Tibial artery (tissue), 4 donors: ENCODE measurements around the gene IPP.
"Not testable (repeated sequence)": the region's sequence is repeated elsewhere in the genome, so short reads cannot be mapped to it uniquely, and the experiment has no call there.

Experiments used
- DNase-seq, 2 donors: peaks; one replicate each; pipeline ENCODE4 v3.0.0-alpha.2; 2019
- H3K27ac ChIP-seq, 2 donors: fragments of 200-600 bp; sonication (generic) in 1 of 2; 1 replicate in 1 of 2; 2 replicates in 1 of 2; pipeline ENCODE4 v1.5.1; 2018 to 2019; ENCODE audit warnings: mild to moderate bottlenecking in 1 of 2
- H3K27me3 ChIP-seq, 2 donors: fragments of 200-600 bp; sonication (generic) in 1 of 2; one replicate each; pipeline versions ENCODE4 v1.5.1 to v1.6.0; 2016 to 2019
- H3K36me3 ChIP-seq, 3 donors: fragments of 200-600 bp; sonication (generic) in 2 of 3; one replicate each; pipeline ENCODE4 v1.5.1; 2016 to 2019; ENCODE audit warnings: mild to moderate bottlenecking in 2 of 3
- H3K4me1 ChIP-seq, 4 donors: fragments of 200-600 bp; sonication (generic) in 2 of 4; 1 replicate in 3 of 4; 2 replicates in 1 of 4; pipeline ENCODE4 v1.5.1; 2016 to 2019
- H3K4me3 ChIP-seq, 2 donors: fragments of 200-600 bp; sonication (generic) in 1 of 2; 1 replicate in 1 of 2; 2 replicates in 1 of 2; pipeline ENCODE4 v1.5.1; 2018 to 2019; ENCODE audit warnings: mild to moderate bottlenecking in 2 of 2
- H3K9me3 ChIP-seq, 3 donors: fragments of 200-600 bp; sonication (generic) in 1 of 3; one replicate each; pipeline ENCODE4 v1.5.1; 2016 to 2019
- intact Hi-C: fragments of 100-400 bp; cut with DNase I; formaldehyde crosslinking; loops from one replicate; pipeline ENCODE4 v1.15.0; 2023; ENCODE audit warnings: low total_unique reads
- TF ChIP-seq, protein P1 (sequence below), 2 experiments: fragments of 200-600 bp in 1 of 2; fragments of 450-650 bp in 1 of 2; IDR thresholded peaks; one replicate each; pipeline ENCODE4 v1.5.1; 2017 to 2019; ENCODE audit warnings: antibody characterized with exemption in 2 of 2, mild to moderate bottlenecking in 1 of 2, moderate library complexity in 1 of 2

The IPP gene

GRCh38 chr1:45678489-45678888, 72.0 kb downstream of the IPP start:
- no peak for DNase-seq
- no peaks in the 10 kb centered on the region for H3K27me3 ChIP-seq
- no peaks in the 10 kb centered on the region for H3K36me3 ChIP-seq
- TF ChIP-seq, protein P1, sequence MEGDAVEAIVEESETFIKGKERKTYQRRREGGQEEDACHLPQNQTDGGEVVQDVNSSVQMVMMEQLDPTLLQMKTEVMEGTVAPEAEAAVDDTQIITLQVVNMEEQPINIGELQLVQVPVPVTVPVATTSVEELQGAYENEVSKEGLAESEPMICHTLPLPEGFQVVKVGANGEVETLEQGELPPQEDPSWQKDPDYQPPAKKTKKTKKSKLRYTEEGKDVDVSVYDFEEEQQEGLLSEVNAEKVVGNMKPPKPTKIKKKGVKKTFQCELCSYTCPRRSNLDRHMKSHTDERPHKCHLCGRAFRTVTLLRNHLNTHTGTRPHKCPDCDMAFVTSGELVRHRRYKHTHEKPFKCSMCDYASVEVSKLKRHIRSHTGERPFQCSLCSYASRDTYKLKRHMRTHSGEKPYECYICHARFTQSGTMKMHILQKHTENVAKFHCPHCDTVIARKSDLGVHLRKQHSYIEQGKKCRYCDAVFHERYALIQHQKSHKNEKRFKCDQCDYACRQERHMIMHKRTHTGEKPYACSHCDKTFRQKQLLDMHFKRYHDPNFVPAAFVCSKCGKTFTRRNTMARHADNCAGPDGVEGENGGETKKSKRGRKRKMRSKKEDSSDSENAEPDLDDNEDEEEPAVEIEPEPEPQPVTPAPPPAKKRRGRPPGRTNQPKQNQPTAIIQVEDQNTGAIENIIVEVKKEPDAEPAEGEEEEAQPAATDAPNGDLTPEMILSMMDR (IDR thresholded peaks at IDR 0.05): no peak
- H3K4me3 ChIP-seq: no peak overlapping the region
- intact Hi-C loops: no loop called here
- no peaks in the 10 kb centered on the region for H3K9me3 ChIP-seq
- peaks cover 0 to 97% (median 59%) of the 10 kb centered on the region in 4 donors for H3K4me1 ChIP-seq
- peak overlapping the region; percentile 42 to 50 for H3K27ac ChIP-seq

DNA sequence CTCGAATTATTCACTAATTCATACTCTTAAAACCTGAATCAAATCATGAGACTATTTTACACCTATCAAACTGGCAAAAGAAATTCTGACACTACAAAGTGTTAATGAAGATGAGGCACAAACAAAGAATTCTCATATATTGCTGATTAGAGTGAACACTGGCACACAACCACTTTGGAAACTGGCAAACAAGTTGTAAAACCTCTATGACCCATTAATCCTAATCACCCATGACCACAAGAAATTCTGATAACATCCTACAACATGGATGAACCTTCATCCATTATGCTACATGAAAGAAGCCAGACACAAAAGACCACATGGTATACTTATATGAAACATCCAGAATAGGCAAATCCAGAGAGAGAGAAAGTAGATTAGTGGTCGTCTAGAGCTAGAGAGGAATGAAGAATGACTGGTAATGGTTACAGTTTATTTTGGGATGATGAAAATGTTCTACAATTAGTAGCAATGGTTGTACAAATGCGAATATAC, 72.7 kb downstream of the IPP start:
- H3K9me3 ChIP-seq: no peaks in the 10 kb centered on the region
- H3K27ac ChIP-seq: peak overlapping the region in 1 of 2 donors; percentile 50
- no peaks in the 10 kb centered on the region for H3K27me3 ChIP-seq
- no peak for DNase-seq
- intact Hi-C loops: no loop called here
- no peak overlapping the region for H3K4me3 ChIP-seq
- TF ChIP-seq, protein P1 (IDR thresholded peaks at IDR 0.05): no peak
- H3K36me3 ChIP-seq: no peaks in the 10 kb centered on the region
- H3K4me1 ChIP-seq: peaks cover 0 to 97% (median 60%) of the 10 kb centered on the region in 4 donors

- DNase-seq, intact Hi-C loops, H3K27me3 ChIP-seq, H3K4me3 ChIP-seq, H3K36me3 ChIP-seq, H3K9me3 ChIP-seq: not testable (repeated sequence)
- peak overlapping the region in 1 of 2 donors; percentile 6 for H3K27ac ChIP-seq
- peaks cover 0 to 96% (median 52%) of the 10 kb centered on the region in 4 donors for H3K4me1 ChIP-seq
Measured at GRCh38 chr1:45676553-45676952, 73.9 kb downstream of the IPP start.

DNA sequence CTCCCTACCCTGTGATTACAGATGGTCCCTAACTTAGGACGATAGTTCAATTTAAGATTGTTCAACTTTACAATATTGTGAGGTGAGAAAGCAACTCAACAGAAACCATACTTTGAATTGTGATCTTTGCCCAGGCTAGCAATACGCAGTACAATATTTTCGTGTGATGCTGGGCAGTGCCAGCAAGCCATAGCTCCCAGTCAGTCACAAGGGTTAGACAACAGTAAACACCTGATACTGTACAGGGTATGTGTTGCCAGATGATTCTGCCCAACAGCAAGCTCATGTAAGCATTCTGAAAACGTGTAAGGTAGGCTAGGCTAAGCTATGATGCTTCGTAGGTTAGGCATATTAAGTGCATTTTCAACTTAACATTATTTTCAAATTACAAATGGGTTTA, 76.0 kb downstream of the IPP start:
- Histone ChIP-seq H3K36me3 (no peaks in the 10 kb centered on the region), H3K4me3 (no peak overlapping the region), H3K4me1 (peaks cover 0 to 96% (median 47%) of the 10 kb centered on the region in 4 donors), H3K27me3 (no peaks in the 10 kb centered on the region), H3K9me3 (no peaks in the 10 kb centered on the region), H3K27ac (no peak overlapping the region)
- intact Hi-C loops: no loop called here
- TF ChIP-seq, protein P1 (IDR thresholded peaks at IDR 0.05): no peak
- DNase-seq: no peak

DNA sequence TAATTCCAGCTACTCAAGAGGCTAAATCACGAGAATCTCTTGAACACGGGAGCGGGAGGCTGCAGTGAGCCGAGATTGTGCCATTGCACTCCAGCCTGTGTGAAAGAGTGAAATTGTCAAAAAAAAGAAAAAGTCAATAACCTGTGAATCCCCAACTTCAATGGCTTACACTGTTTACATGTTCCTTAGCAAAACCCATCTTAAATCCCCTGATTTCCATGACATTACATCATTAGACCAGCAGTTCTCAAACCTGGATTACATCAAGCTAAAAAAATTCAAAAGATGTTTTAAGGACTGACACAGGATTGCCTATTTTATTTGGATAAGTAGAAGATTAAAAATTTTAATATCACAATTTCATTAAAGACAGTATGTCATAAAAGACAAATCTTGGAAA, 76.5 kb downstream of the IPP start:
- no peak for DNase-seq
- no peaks in the 10 kb centered on the region for H3K36me3 ChIP-seq
- no peak overlapping the region for H3K4me3 ChIP-seq
- intact Hi-C loops: no loop called here
- no peaks in the 10 kb centered on the region for H3K9me3 ChIP-seq
- TF ChIP-seq, protein P1 (IDR thresholded peaks at IDR 0.05): no peak
- H3K4me1 ChIP-seq: peaks cover 0 to 96% (median 47%) of the 10 kb centered on the region in 4 donors
- H3K27ac ChIP-seq: no peak overlapping the region
- H3K27me3 ChIP-seq: no peaks in the 10 kb centered on the region

GRCh38 chr1:45669859-45670655, 80.4 kb downstream of the IPP start:
- Histone ChIP-seq H3K36me3 (no peaks in the 10 kb centered on the region), H3K4me3 (no peak overlapping the region), H3K27me3 (no peaks in the 10 kb centered on the region), H3K4me1 (peaks cover 0 to 90% (median 31%) of the 10 kb centered on the region in 4 donors), H3K9me3 (no peaks in the 10 kb centered on the region), H3K27ac (no peak overlapping the region)
- TF ChIP-seq, protein P1 (IDR thresholded peaks at IDR 0.05): no peak
- no peak for DNase-seq
- intact Hi-C loops: no loop called here
